AG04450 (cell line): Measurements from ENCODE around the gene CLIP2. TPM values are rescaled to one million over a fixed set of nuclear protein-coding genes. Genes with fewer than 3 reads are reported as not detected.

Experiments
- CTCF ChIA-PET: fragments of 300-600, 350-600 bp; formaldehyde crosslinking; extraction: SDS; loops from one replicate; lab custom pipeline; 2022; ENCODE audit warnings: antibody characterized with exemption, inconsistent platforms; lab: Charles Lee
- POLR2A ChIA-PET: fragments of 350-600 bp; formaldehyde crosslinking; extraction: SDS; loops from one replicate; lab custom pipeline; 2021; ENCODE audit warnings: antibody characterized with exemption, inconsistent platforms; lab: Yijun Ruan, JAX
- DNase-seq: peaks from one replicate; pipeline ENCODE4 v3.0.0-alpha.2; 2011; ENCODE audit warnings: low read depth, low spot score
- H3K27ac ChIP-seq: one replicate; pipeline ENCODE4 v1.5.1; 2012; ENCODE audit warnings: low read depth, low read length, control low read depth
- H3K27me3 ChIP-seq: one replicate; pipeline ENCODE4 v1.6.0; 2012; ENCODE audit warnings: low read length; ENCODE audit not compliant: control insufficient read depth, insufficient read depth
- H3K4me3 ChIP-seq: 2 replicates; pipeline ENCODE4 v1.5.1; 2011; ENCODE audit warnings: mild to moderate bottlenecking, low read depth, low read length, control low read depth
- H3K9me3 ChIP-seq: 2 replicates; pipeline ENCODE4 v1.5.1; 2012; ENCODE audit warnings: low read length; ENCODE audit not compliant: control insufficient read depth, insufficient read depth
- CTCF ChIP-seq: IDR thresholded peaks from 2 replicates; pipeline ENCODE4 v1.5.1; 2011; ENCODE audit warnings: low read depth, low read length, control low read depth, inconsistent platforms
- polyA plus RNA-seq: library from polyadenylated mRNA; depleted of rRNA; stranded (reverse); fragments of >200 nt; gene quantifications from 2 replicates; pipeline ENCODE4 v1.2.3, GENCODE V29; 2011

The CLIP2 gene
- polyA plus RNA-seq, 1 experiment, result 7.2 TPM

GRCh38 chr7:74290981-74291441, 1.8 kb downstream of the CLIP2 start:
- ChIA-PET POLR2A (no interaction called here), CTCF (interaction anchor here (1.5 kb wide), 1 partner anchor 110 kb away, joined by 6 read pairs; no protein-coding TSS in a partner anchor)
- no peak for TF ChIP-seq CTCF
- no peak overlapping the region for H3K27ac ChIP-seq
- DNase-seq, result no peak
- no peaks in the 10 kb centered on the region for H3K27me3 ChIP-seq
- H3K4me3 ChIP-seq, result peak overlapping the region; percentile 87
- no peaks in the 10 kb centered on the region; the same call in 1 of the 2 replicates for H3K9me3 ChIP-seq

- Histone ChIP-seq H3K9me3 (no peaks in the 10 kb centered on the region; the same call in 1 of the 2 replicates), H3K27ac (no peak overlapping the region), H3K27me3 (no peaks in the 10 kb centered on the region), H3K4me3 (peak overlapping the region; percentile 87)
- no peak for DNase-seq
- no peak for TF ChIP-seq CTCF
- ChIA-PET POLR2A (no interaction called here), CTCF (interaction anchor here (1.5 kb wide), 1 partner anchor 109 kb away, joined by 6 read pairs; no protein-coding TSS in a partner anchor)
Observed at GRCh38 chr7:74291535-74291934, 2.3 kb downstream of the CLIP2 start.

- ChIA-PET CTCF (interaction anchor here (0.8 to 0.9 kb wide), 2 partner anchors 86 to 101 kb away, joined by 3 to 5 read pairs; no protein-coding TSS in a partner anchor), POLR2A (no interaction called here)
- Histone ChIP-seq H3K27me3 (no peaks in the 10 kb centered on the region), H3K27ac (no peak overlapping the region), H3K9me3 (no peaks in the 10 kb centered on the region; the same call in none of the 2 replicates), H3K4me3 (no peak overlapping the region)
- TF ChIP-seq CTCF, result no peak
- no peak for DNase-seq
Observed at GRCh38 chr7:74292757-74293576, 3.8 kb downstream of the CLIP2 start.

- ChIA-PET POLR2A (no interaction called here), CTCF (no interaction called here)
Observed at GRCh38 chr7:74293577-74293908, 4.3 kb downstream of the CLIP2 start.

More at GRCh38 chr7:74293577-74293908, 4.3 kb downstream of the CLIP2 start:
- Histone ChIP-seq H3K4me3 (no peak overlapping the region), H3K27ac (no peak overlapping the region), H3K27me3 (no peaks in the 10 kb centered on the region), H3K9me3 (no peaks in the 10 kb centered on the region; the same call in none of the 2 replicates)
- TF ChIP-seq CTCF, result no peak
- DNase-seq, result no peak
